ENCODE data around the gene CCNL1. TPM values are rescaled to one million over a fixed set of nuclear protein-coding genes. Genes with fewer than 3 reads are reported as not detected.
"Not testable (repeated sequence)": the region's sequence is repeated elsewhere in the genome, so short reads cannot be mapped to it uniquely, and the experiment has no call there.

Gene CCNL1
- total and polyA plus RNA-seq, 2 donors (not counting 3 experiments of a cell fraction or from before 2014, with no cell fraction given) = 119 to 137 TPM

DNA sequence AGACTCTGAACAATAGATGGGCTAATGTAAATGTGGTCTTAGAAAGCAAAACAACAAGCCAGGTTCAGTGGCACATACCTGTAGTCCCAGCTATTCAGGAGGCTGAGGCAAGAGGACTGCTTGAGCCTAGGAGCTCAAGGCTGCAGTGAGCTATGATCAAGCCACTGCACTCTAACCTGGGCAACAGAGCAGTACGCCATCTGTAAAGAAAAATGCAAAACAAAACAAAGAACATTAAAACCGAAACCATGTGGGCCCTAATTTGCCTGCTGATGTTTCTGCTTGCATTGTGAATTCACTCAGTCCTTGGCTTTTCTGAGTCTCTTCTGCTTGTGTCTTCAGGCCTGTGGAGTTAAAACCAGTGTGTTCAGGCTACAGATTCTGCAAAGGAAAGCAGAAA, 56.7 kb downstream of the CCNL1 start:
- Histone ChIP-seq H4K20me1 (replicated peaks; ENCODE audit: control insufficient read depth, extremely low read depth, insufficient read depth, low read length) (no peaks in the 10 kb centered on the region), H2AFZ (ENCODE audit: low read depth, low read length) (no peak overlapping the region), H3K9ac (replicated peaks; ENCODE audit: extremely low read depth, insufficient read depth, low read length) (no peak overlapping the region), H3K4me2 (ENCODE audit: insufficient read depth, low read length) (no peak overlapping the region), H3K27ac (ENCODE audit: insufficient read depth, low read depth, low read length) (no peak overlapping the region), H3K4me1 (ENCODE audit: control insufficient read depth, extremely low read depth, insufficient read depth, low read length) (no peaks in the 10 kb centered on the region), H3K4me3 (replicated peaks in 1 of 3; ENCODE audit: insufficient read depth in 1 of 3, low read depth in 1 of 3, low read length in 3 of 3) (no peak overlapping the region), H3K36me3 (ENCODE audit: control insufficient read depth in 2 of 2, extremely low read depth in 1 of 2, insufficient read depth in 2 of 2, low read length in 2 of 2) (no peaks in the 10 kb centered on the region), H3K9me1 (replicated peaks; ENCODE audit: control insufficient read depth, extremely low read depth, insufficient read depth, low read length) (no peaks in the 10 kb centered on the region), H3K79me2 (ENCODE audit: control insufficient read depth, insufficient read depth, low read length) (no peaks in the 10 kb centered on the region), H3K9me3 (replicated peaks; ENCODE audit: control insufficient read depth, insufficient read depth, low read length) (no peaks in the 10 kb centered on the region), H3K27me3 (ENCODE audit: control insufficient read depth in 2 of 2, insufficient read depth in 2 of 2, low read length in 2 of 2) (no peaks in the 10 kb centered on the region)
- FAIRE-seq (no peak), DNase-seq (ENCODE audit: low read depth, low spot score) (no peak)
- CTCF ChIA-PET = interaction anchor here (0.7 to 1.5 kb wide), 3 partner anchors 8 to 34 kb away, joined by 3 to 4 read pairs (median 3); no protein-coding TSS in a partner anchor
- no TSS peak for BruUV-seq (replicated peaks)
- TF ChIP-seq GATA2 (IDR thresholded peaks at IDR 0.05; ENCODE audit: insufficient read depth, insufficient read length, low read depth, low read length) (no peak), JUN (IDR thresholded peaks at IDR 0.05; ENCODE audit: borderline replicate concordance, insufficient read depth, insufficient read length, low read depth) (no peak), MYC (IDR thresholded peaks at IDR 0.05; ENCODE audit: low read depth, low read length) (no peak), POLR2AphosphoS5 (IDR thresholded peaks at IDR 0.05; ENCODE audit: insufficient read depth, low read depth, low read length) (no peak), EZH2 (IDR thresholded peaks at IDR 0.05; ENCODE audit: borderline replicate concordance, low read depth, low read length, severe bottlenecking) (no peak)
- TF ChIP-seq, protein P1, sequence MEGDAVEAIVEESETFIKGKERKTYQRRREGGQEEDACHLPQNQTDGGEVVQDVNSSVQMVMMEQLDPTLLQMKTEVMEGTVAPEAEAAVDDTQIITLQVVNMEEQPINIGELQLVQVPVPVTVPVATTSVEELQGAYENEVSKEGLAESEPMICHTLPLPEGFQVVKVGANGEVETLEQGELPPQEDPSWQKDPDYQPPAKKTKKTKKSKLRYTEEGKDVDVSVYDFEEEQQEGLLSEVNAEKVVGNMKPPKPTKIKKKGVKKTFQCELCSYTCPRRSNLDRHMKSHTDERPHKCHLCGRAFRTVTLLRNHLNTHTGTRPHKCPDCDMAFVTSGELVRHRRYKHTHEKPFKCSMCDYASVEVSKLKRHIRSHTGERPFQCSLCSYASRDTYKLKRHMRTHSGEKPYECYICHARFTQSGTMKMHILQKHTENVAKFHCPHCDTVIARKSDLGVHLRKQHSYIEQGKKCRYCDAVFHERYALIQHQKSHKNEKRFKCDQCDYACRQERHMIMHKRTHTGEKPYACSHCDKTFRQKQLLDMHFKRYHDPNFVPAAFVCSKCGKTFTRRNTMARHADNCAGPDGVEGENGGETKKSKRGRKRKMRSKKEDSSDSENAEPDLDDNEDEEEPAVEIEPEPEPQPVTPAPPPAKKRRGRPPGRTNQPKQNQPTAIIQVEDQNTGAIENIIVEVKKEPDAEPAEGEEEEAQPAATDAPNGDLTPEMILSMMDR (IDR thresholded peaks at IDR 0.05; ENCODE audit: extremely low read depth in 1 of 2, insufficient read depth in 1 of 2, low read depth in 1 of 2, low read length in 2 of 2) = no peak
- TF ChIP-seq, protein P2, sequence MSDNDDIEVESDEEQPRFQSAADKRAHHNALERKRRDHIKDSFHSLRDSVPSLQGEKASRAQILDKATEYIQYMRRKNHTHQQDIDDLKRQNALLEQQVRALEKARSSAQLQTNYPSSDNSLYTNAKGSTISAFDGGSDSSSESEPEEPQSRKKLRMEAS (IDR thresholded peaks at IDR 0.05; ENCODE audit: insufficient read depth, insufficient read length) = no peak
- intact Hi-C loops (cut with micrococcal nuclease) (no loop called here), dilution Hi-C loops (cut with MboI; ENCODE audit: extremely low pct_ligation_motif_present, low sequenced_read_pairs) (no loop called here)
- POLR2A ChIA-PET = no interaction called here

DNA sequence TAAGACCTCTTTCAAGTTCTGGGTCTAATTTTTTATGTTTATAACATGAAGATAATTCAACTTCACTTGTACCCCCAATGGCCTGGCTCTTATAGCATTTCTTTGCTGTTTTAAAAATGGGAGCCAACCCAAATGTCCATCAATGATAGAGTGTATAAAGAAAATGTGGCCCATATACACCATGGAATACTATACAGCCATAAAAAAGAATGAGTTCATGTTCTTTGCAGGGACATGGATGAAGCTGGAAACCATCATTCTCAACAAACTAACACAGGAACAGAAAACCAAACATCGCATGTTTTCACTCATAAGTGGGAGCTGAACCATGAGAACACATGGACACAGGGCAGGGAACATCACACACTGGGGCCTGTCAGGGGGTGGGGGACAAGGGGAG, 57.4 kb downstream of the CCNL1 start:
- H3K9ac ChIP-seq (replicated peaks; ENCODE audit: extremely low read depth, insufficient read depth, low read length); H3K9me3 ChIP-seq (replicated peaks; ENCODE audit: control insufficient read depth, insufficient read depth, low read length); H3K36me3 ChIP-seq (ENCODE audit: control insufficient read depth in 2 of 2, extremely low read depth in 1 of 2, insufficient read depth in 2 of 2, low read length in 2 of 2); H3K4me1 ChIP-seq (ENCODE audit: control insufficient read depth, extremely low read depth, insufficient read depth, low read length); H3K79me2 ChIP-seq (ENCODE audit: control insufficient read depth, insufficient read depth, low read length); BruUV-seq (replicated peaks); H3K4me3 ChIP-seq (replicated peaks in 1 of 3; ENCODE audit: insufficient read depth in 1 of 3, low read depth in 1 of 3, low read length in 3 of 3); H4K20me1 ChIP-seq (replicated peaks; ENCODE audit: control insufficient read depth, extremely low read depth, insufficient read depth, low read length); H2AFZ ChIP-seq (ENCODE audit: low read depth, low read length); DNase-seq (ENCODE audit: low read depth, low spot score); H3K27ac ChIP-seq (ENCODE audit: insufficient read depth, low read depth, low read length); H3K27me3 ChIP-seq (ENCODE audit: control insufficient read depth in 2 of 2, insufficient read depth in 2 of 2, low read length in 2 of 2); FAIRE-seq; H3K4me2 ChIP-seq (ENCODE audit: insufficient read depth, low read length); intact Hi-C loops (cut with micrococcal nuclease); dilution Hi-C loops (cut with MboI; ENCODE audit: extremely low pct_ligation_motif_present, low sequenced_read_pairs); POLR2A ChIA-PET; H3K9me1 ChIP-seq (replicated peaks; ENCODE audit: control insufficient read depth, extremely low read depth, insufficient read depth, low read length): not testable (repeated sequence)
- CTCF ChIA-PET = interaction anchor here (1.2 to 1.5 kb wide), 2 partner anchors 8 to 35 kb away, joined by 3 to 4 read pairs; no protein-coding TSS in a partner anchor

Data from endothelial cell of umbilical vein (primary cell).